HepG2 (cell line): Measurements from ENCODE around the gene JMJD4. TPM values are rescaled to one million over a fixed set of nuclear protein-coding genes. Genes with fewer than 3 reads are reported as not detected.

ENCODE experiments used
- ATAC-seq: fragments of 200-7000 bp; cut with Tn5 transposase; 3 replicates; pipeline ENCODE4 v1.9.1; 2020; ENCODE audit warnings: mild to moderate bottlenecking, moderate library complexity
- BruUV-seq: library from RNA; stranded (reverse); fragments of 400-500 nt; replicated peaks from 2 replicates; lab custom pipeline; 2021; lab: Mats Ljungman, UMichigan
- CTCF ChIA-PET: fragments of 300-600 bp; formaldehyde crosslinking; extraction: SDS; loops from one replicate; lab custom pipeline; 2021; ENCODE audit warnings: low total read pairs, inconsistent platforms, low intra/inter-chr PET ratio; lab: Yijun Ruan, JAX
- POLR2A ChIA-PET: fragments of 350-600 bp; sonication (Branson Sonifier 250); formaldehyde crosslinking; loops from one replicate; lab custom pipeline; 2020; ENCODE audit warnings: antibody characterized with exemption, inconsistent platforms; lab: Yijun Ruan, JAX
- DNase-seq: peaks from one replicate; pipeline ENCODE4 v3.0.0-alpha.2; 2015; ENCODE audit warnings: low spot score
- FAIRE-seq: peaks from 3 replicates; lab custom pipeline; 2011; peaks lifted over from hg19 to GRCh38; lab: Jason Lieb, UNC
- H2AFZ ChIP-seq: one replicate; pipeline ENCODE4 v1.6.1; 2011; ENCODE audit warnings: low read length, inconsistent platforms
- H3K27ac ChIP-seq: fragments of 300-600 bp; 3 replicates; pipeline ENCODE4 v1.8.0; 2011; ENCODE audit warnings: mixed run types, mild to moderate bottlenecking, mixed read lengths, low read length, inconsistent platforms; ENCODE audit not compliant: insufficient read depth; ENCODE audit errors: extremely low read length
- H3K27me3 ChIP-seq, 2 experiments: fragments of 200-600 bp in 1 of 2; 2 replicates in 1 of 2; 3 replicates in 1 of 2; pipeline versions ENCODE4 v1.6.0 to v1.8.0; 2011; ENCODE audit warnings: low read length in 2 of 2, mild to moderate bottlenecking in 2 of 2, moderate library complexity in 2 of 2, inconsistent platforms in 1 of 2; ENCODE audit not compliant: insufficient read depth in 2 of 2, control insufficient read depth in 1 of 2
- H3K36me3 ChIP-seq, 2 experiments: fragments of 200-600 bp in 1 of 2; replicated peaks in 1 of 2; 2 replicates in 1 of 2; 3 replicates in 1 of 2; pipeline versions ENCODE4 v1.5.1 to v1.8.0; 2011; ENCODE audit warnings: low read length in 2 of 2, inconsistent platforms in 1 of 2; ENCODE audit not compliant: insufficient read depth in 2 of 2, control insufficient read depth in 1 of 2
- H3K4me1 ChIP-seq: 2 replicates; pipeline ENCODE4 v1.5.1; 2012; ENCODE audit warnings: low read length, inconsistent platforms; ENCODE audit not compliant: insufficient read depth
- H3K4me2 ChIP-seq: 2 replicates; pipeline ENCODE4 v1.6.0; 2011; ENCODE audit warnings: low read depth, low read length, inconsistent platforms
- H3K4me3 ChIP-seq, 3 experiments: fragments of 200-600 bp in 1 of 3; sonication (generic), shearing (Covaris generic) in 1 of 3; replicated peaks in 1 of 3; 2 replicates each; pipeline ENCODE4 v1.5.1; 2011 to 2016; ENCODE audit warnings: low read length in 3 of 3, inconsistent platforms in 2 of 3, low read depth in 2 of 3, mild to moderate bottlenecking in 2 of 3, control low read depth in 1 of 3, mixed read lengths in 1 of 3; ENCODE audit not compliant: insufficient read depth in 1 of 3
- H3K79me2 ChIP-seq: one replicate; pipeline ENCODE4 v1.6.1; 2011; ENCODE audit warnings: low read length, inconsistent platforms; ENCODE audit not compliant: insufficient read depth
- H3K9ac ChIP-seq: 2 replicates; pipeline ENCODE4 v1.6.0; 2011; ENCODE audit warnings: mild to moderate bottlenecking, low read depth, low read length, inconsistent platforms; ENCODE audit not compliant: insufficient read depth
- H3K9me3 ChIP-seq: 2 replicates; pipeline ENCODE4 v1.5.1; 2012; ENCODE audit warnings: mild to moderate bottlenecking, low read length
- H4K20me1 ChIP-seq: 2 replicates; pipeline ENCODE4 v1.6.0; 2011; ENCODE audit warnings: inconsistent platforms, mild to moderate bottlenecking, low read length, moderate library complexity; ENCODE audit not compliant: insufficient read depth
- CHCHD3 ChIP-seq: sonication (generic); formaldehyde crosslinking; IDR thresholded peaks from 2 replicates; pipeline ENCODE4 v1.8.0; 2022; ENCODE audit warnings: mild to moderate bottlenecking, missing genetic modification reagents, moderate library complexity
- CHD2 ChIP-seq: IDR thresholded peaks from 2 replicates; pipeline ENCODE4 v1.6.1; 2011; ENCODE audit warnings: low read depth, low read length, improper control_type of control experiment
- HMG20B ChIP-seq: conservative IDR thresholded peaks from 2 replicates; pipeline ENCODE4 v1.6.1; 2016; ENCODE audit warnings: missing genetic modification reagents, missing compliant biosample characterization
- KDM2A ChIP-seq: sonication (generic); formaldehyde crosslinking; IDR thresholded peaks from 2 replicates; pipeline ENCODE4 v1.4.0; 2020; ENCODE audit warnings: low read depth, missing genetic modification reagents, borderline replicate concordance
- KLF13 ChIP-seq: sonication (generic); formaldehyde crosslinking; IDR thresholded peaks from 2 replicates; pipeline ENCODE4 v1.4.0; 2020; ENCODE audit warnings: mild to moderate bottlenecking, missing genetic modification reagents
- NBN ChIP-seq: fragments of 450-650 bp; conservative IDR thresholded peaks from 2 replicates; pipeline ENCODE4 v1.6.1; 2017
- PHF8 ChIP-seq: sonication (generic); formaldehyde crosslinking; IDR thresholded peaks from 2 replicates; pipeline ENCODE4 v1.5.0; 2020; ENCODE audit warnings: missing genetic modification reagents
- PRDM10 ChIP-seq: sonication (generic); formaldehyde crosslinking; IDR thresholded peaks from 2 replicates; pipeline ENCODE4 v1.4.0; 2020; ENCODE audit warnings: low read depth, missing genetic modification reagents
- RAD21 ChIP-seq: fragments of 450-650 bp; formaldehyde crosslinking; IDR thresholded peaks from 2 replicates; pipeline ENCODE4 v1.5.0; 2020; ENCODE audit warnings: mild to moderate bottlenecking
- RXRB ChIP-seq: IDR thresholded peaks from 2 replicates; pipeline ENCODE4 v1.6.1; 2016; ENCODE audit warnings: borderline replicate concordance, missing genetic modification reagents, missing compliant biosample characterization
- ZNF143 ChIP-seq: sonication (generic); formaldehyde crosslinking; IDR thresholded peaks from 2 replicates; pipeline ENCODE4 v1.4.0; 2020; ENCODE audit warnings: missing genetic modification reagents
- ZNF264 ChIP-seq: sonication (generic); formaldehyde crosslinking; IDR thresholded peaks from 2 replicates; pipeline ENCODE4 v1.4.0; 2020; ENCODE audit warnings: missing genetic modification reagents
- ZNF326 ChIP-seq: sonication (generic); formaldehyde crosslinking; IDR thresholded peaks from 2 replicates; pipeline ENCODE4 v1.4.0; 2020; ENCODE audit warnings: missing genetic modification reagents, borderline replicate concordance
- ZNF337 ChIP-seq: sonication (generic); formaldehyde crosslinking; IDR thresholded peaks from 2 replicates; pipeline ENCODE4 v1.5.1; 2020; ENCODE audit warnings: missing genetic modification reagents, low read depth, mild to moderate bottlenecking, borderline replicate concordance
- ZNF678 ChIP-seq: sonication (generic); formaldehyde crosslinking; IDR thresholded peaks from 2 replicates; pipeline ENCODE4 v1.4.0; 2020; ENCODE audit warnings: mild to moderate bottlenecking, missing genetic modification reagents
- ZSCAN22 ChIP-seq: sonication (generic); formaldehyde crosslinking; IDR thresholded peaks from 2 replicates; pipeline ENCODE4 v1.4.0; 2020; ENCODE audit warnings: mild to moderate bottlenecking, missing genetic modification reagents
- WGBS: methylation state at CpG from one replicate; pipeline ENCODE4 v1.1.6; 2017; ENCODE audit warnings: low lambda C conversion rate; 5-methylcytosine and 5-hydroxymethylcytosine counted together
- in situ Hi-C: cut with HindIII; loops from 2 replicates; pipeline ENCODE4 v1.10.0; 2017; ENCODE audit warnings: low pct_unique_long_range_greater_than_20kb; ENCODE audit not compliant: extremely low pct_ligation_motif_present
- intact Hi-C: fragments of 100-400 bp; cut with micrococcal nuclease; formaldehyde crosslinking; loops from one replicate; pipeline ENCODE4 v1.10.0; 2022; ENCODE audit not compliant: unreplicated experiment
- polyA plus RNA-seq, 8 experiments: library from polyadenylated mRNA; depleted of rRNA in 3 of 8; stranded (reverse) in 7 of 8; unstranded in 1 of 8; fragments of >200 nt; fragmentation: Illumina TruSeq in 4 of 8; extraction: Trizol in 4 of 8; gene quantifications; 2 replicates each; pipeline versions ENCODE4 v1.2.1 to v1.2.3, GENCODE V29; 2011 to 2016; ENCODE audit warnings: low read depth in 4 of 8, missing spikeins in 1 of 8, mixed read lengths in 1 of 8; ENCODE audit not compliant: insufficient read depth in 1 of 8
- total RNA-seq, 5 experiments: library from RNA; depleted of rRNA; stranded (reverse); fragments of >200 nt; fragmentation: Illumina TruSeq; extraction: Trizol; gene quantifications; 2 replicates each; pipeline ENCODE4 v1.2.3, GENCODE V29; 2016; ENCODE audit warnings: low read depth in 1 of 5
- TF ChIP-seq, protein P1 (sequence below): sonication (generic); formaldehyde crosslinking; IDR thresholded peaks from 2 replicates; pipeline ENCODE4 v1.5.0; 2020; ENCODE audit warnings: mild to moderate bottlenecking, low read depth, missing genetic modification reagents, borderline replicate concordance

The JMJD4 gene
- total and polyA plus RNA-seq, 2 of the 13 experiments (the other 11 are each of a cell fraction or from before 2014, with no cell fraction given): 10.2 to 29.0 TPM

DNA sequence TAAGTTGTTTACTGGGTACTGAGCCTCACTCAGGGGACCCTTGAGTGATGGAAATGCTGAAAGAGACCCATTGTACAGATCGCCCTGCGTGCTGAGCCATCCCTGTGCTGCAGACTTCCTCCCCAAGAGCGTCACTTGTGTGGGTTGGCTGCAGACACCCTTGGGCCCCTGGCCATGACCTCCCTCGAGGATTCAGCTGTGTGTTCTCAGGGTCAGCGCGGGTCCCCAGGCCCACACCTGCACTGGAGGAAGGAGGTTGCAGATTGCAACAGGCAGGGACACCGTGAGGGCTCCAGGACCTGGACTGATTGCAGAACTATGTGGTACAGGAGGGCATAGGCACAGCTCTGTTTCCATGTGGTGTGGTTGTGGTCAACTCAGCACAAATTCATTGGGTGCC lies 4.5 kb upstream of the JMJD4 start:
- ChIA-PET CTCF (no interaction called here), POLR2A (no interaction called here)
- H4K20me1 ChIP-seq: 0 out of 2 replicates have a peak, but pooled peaks cover 4% of the 10 kb centered on the region
- H3K9ac ChIP-seq: no peak overlapping the region
- no peak overlapping the region for H3K4me3 ChIP-seq
- BruUV-seq: no TSS peak
- in situ Hi-C loops (loop anchor here (10.0 kb wide), 1 partner anchor 255 kb away; no protein-coding TSS in a partner anchor), intact Hi-C loops (no loop called here)
- H3K4me2 ChIP-seq: no peak overlapping the region
- H3K79me2 ChIP-seq: peaks cover 45% of the 10 kb centered on the region
- no peak for ATAC-seq
- no CpG with 5 or more reads among the region's 7 CpGs for WGBS
- H3K36me3 ChIP-seq: no peaks in the 10 kb centered on the region; a peak in 1 of 5 replicates
- no peaks in the 10 kb centered on the region for H3K9me3 ChIP-seq
- TF ChIP-seq HMG20B: no peak
- TF ChIP-seq NBN: no peak
- TF ChIP-seq CHCHD3 (CRISPR knock-in tag): no peak
- TF ChIP-seq, protein P1, sequence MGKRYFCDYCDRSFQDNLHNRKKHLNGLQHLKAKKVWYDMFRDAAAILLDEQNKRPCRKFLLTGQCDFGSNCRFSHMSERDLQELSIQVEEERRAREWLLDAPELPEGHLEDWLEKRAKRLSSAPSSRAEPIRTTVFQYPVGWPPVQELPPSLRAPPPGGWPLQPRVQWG (CRISPR knock-in tag): no peak
- TF ChIP-seq KDM2A (CRISPR knock-in tag): no peak
- TF ChIP-seq RXRB (CRISPR knock-in tag): no peak
- no peak for TF ChIP-seq CHD2
- TF ChIP-seq RAD21: no peak
- no peak for TF ChIP-seq ZNF337 (CRISPR knock-in tag)
- TF ChIP-seq ZNF326 (CRISPR knock-in tag): no peak
- no peak for TF ChIP-seq PRDM10
- TF ChIP-seq ZNF678 (CRISPR knock-in tag): no peak
- no peak for TF ChIP-seq PHF8 (CRISPR knock-in tag)
- no peak for TF ChIP-seq ZSCAN22 (CRISPR knock-in tag)
- no peak for TF ChIP-seq ZNF264 (CRISPR knock-in tag)
- no peak for TF ChIP-seq ZNF143 (CRISPR knock-in tag)
- no peak for TF ChIP-seq KLF13 (CRISPR knock-in tag)
- H3K27ac ChIP-seq: no peak overlapping the region
- H2AFZ ChIP-seq: no peak overlapping the region
- no peaks in the 10 kb centered on the region; a peak in 1 of 5 replicates for H3K27me3 ChIP-seq
- peaks cover 15% of the 10 kb centered on the region for H3K4me1 ChIP-seq
- DNase-seq: no peak
- FAIRE-seq: no peak
